ENCODE measurements around the gene ASTN2.

DNA sequence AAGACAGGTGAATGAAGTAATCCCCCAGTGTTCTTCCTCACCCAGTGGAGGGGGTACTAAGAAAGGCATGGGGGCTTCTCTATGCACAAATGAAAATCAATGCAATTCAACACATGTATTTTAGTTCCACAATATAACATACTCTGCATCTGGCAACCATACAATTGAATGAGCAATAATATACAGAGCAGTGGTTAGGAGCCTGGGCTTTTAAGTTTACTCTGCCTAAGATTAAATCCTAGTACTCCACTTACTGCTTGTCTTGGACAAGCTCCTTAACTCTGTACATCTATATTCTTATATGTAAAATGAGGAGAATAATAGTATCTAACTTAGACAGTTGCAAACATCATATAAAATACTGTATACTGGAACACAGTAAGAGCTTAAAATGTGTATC, 923.2 kb downstream of the ASTN2 start:
- TF ChIP-seq, protein P1, sequence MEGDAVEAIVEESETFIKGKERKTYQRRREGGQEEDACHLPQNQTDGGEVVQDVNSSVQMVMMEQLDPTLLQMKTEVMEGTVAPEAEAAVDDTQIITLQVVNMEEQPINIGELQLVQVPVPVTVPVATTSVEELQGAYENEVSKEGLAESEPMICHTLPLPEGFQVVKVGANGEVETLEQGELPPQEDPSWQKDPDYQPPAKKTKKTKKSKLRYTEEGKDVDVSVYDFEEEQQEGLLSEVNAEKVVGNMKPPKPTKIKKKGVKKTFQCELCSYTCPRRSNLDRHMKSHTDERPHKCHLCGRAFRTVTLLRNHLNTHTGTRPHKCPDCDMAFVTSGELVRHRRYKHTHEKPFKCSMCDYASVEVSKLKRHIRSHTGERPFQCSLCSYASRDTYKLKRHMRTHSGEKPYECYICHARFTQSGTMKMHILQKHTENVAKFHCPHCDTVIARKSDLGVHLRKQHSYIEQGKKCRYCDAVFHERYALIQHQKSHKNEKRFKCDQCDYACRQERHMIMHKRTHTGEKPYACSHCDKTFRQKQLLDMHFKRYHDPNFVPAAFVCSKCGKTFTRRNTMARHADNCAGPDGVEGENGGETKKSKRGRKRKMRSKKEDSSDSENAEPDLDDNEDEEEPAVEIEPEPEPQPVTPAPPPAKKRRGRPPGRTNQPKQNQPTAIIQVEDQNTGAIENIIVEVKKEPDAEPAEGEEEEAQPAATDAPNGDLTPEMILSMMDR (IDR thresholded peaks at IDR 0.05; ENCODE audit: low read depth, low read length, poor library complexity, severe bottlenecking): no peak
- no peak for TF ChIP-seq EZH2phosphoT487 (IDR thresholded peaks at IDR 0.05; ENCODE audit: borderline replicate concordance, low read length)

All from DOHH2 (cell line).